HEK293 (cell line): ENCODE results near the gene GLG1.

Source experiments
- EGR2 ChIP-seq: fragments of 450-650 bp; formaldehyde crosslinking; IDR thresholded peaks from 2 replicates; pipeline ENCODE4 v1.5.1; 2016; ENCODE audit warnings: low read depth, missing biosample characterization, missing genetic modification characterization
- MZF1 ChIP-seq: fragments of 450-650 bp; formaldehyde crosslinking; IDR thresholded peaks from 2 replicates; pipeline ENCODE4 v1.5.1; 2017; ENCODE audit warnings: missing biosample characterization, missing genetic modification characterization, borderline replicate concordance
- OVOL3 ChIP-seq: fragments of 450-650 bp; formaldehyde crosslinking; IDR thresholded peaks from 2 replicates; pipeline ENCODE4 v1.5.1; 2016; ENCODE audit warnings: missing biosample characterization, missing genetic modification characterization
- PBX3 ChIP-seq: sonication (generic); formaldehyde crosslinking; IDR thresholded peaks from 2 replicates; pipeline ENCODE4 v1.8.1; 2022; ENCODE audit warnings: mild to moderate bottlenecking, moderate library complexity, missing genetic modification reagents
- RBAK ChIP-seq: fragments of 450-650 bp; formaldehyde crosslinking; IDR thresholded peaks from 2 replicates; pipeline ENCODE4 v1.5.1; 2016; ENCODE audit warnings: missing biosample characterization, missing genetic modification characterization
- SCRT1 ChIP-seq: fragments of 450-650 bp; formaldehyde crosslinking; IDR thresholded peaks from 2 replicates; pipeline ENCODE4 v1.5.1; 2016; ENCODE audit warnings: missing biosample characterization, missing genetic modification characterization, borderline replicate concordance
- SP3 ChIP-seq: fragments of 450-650 bp; formaldehyde crosslinking; IDR thresholded peaks from 2 replicates; pipeline ENCODE4 v1.5.1; 2016; ENCODE audit warnings: missing biosample characterization, missing genetic modification characterization
- YY1 ChIP-seq: fragments of 450-650 bp; formaldehyde crosslinking; IDR thresholded peaks from 2 replicates; pipeline ENCODE4 v1.5.1; 2018; ENCODE audit warnings: missing biosample characterization, missing genetic modification characterization
- ZBTB1 ChIP-seq: fragments of 450-650 bp; formaldehyde crosslinking; IDR thresholded peaks from 2 replicates; pipeline ENCODE4 v1.5.1; 2016; ENCODE audit warnings: missing biosample characterization, missing genetic modification characterization
- ZBTB21 ChIP-seq: fragments of 450-650 bp; formaldehyde crosslinking; IDR thresholded peaks from 2 replicates; pipeline ENCODE4 v1.5.1; 2017; ENCODE audit warnings: missing biosample characterization, missing genetic modification characterization
- ZFP37 ChIP-seq: fragments of 450-650 bp; formaldehyde crosslinking; IDR thresholded peaks from 2 replicates; pipeline ENCODE4 v1.5.1; 2016; ENCODE audit warnings: missing biosample characterization, missing genetic modification characterization
- ZNF114 ChIP-seq: fragments of 450-650 bp; formaldehyde crosslinking; IDR thresholded peaks from 2 replicates; pipeline ENCODE4 v1.5.0; 2017; ENCODE audit warnings: missing biosample characterization, missing genetic modification characterization
- ZNF19 ChIP-seq: fragments of 450-650 bp; formaldehyde crosslinking; IDR thresholded peaks from 2 replicates; pipeline ENCODE4; 2016; ENCODE audit warnings: missing biosample characterization, missing genetic modification characterization, low read depth
- ZNF211 ChIP-seq: fragments of 450-650 bp; formaldehyde crosslinking; IDR thresholded peaks from 2 replicates; pipeline ENCODE4 v1.5.1; 2016; ENCODE audit warnings: low read depth, missing biosample characterization, missing genetic modification characterization
- ZNF239 ChIP-seq: fragments of 450-650 bp; formaldehyde crosslinking; IDR thresholded peaks from 2 replicates; pipeline ENCODE4 v1.5.1; 2016; ENCODE audit warnings: missing biosample characterization, missing genetic modification characterization
- ZNF341 ChIP-seq: fragments of 450-650 bp; formaldehyde crosslinking; IDR thresholded peaks from 2 replicates; pipeline ENCODE4; 2016; ENCODE audit warnings: low read depth, missing biosample characterization, missing genetic modification characterization
- ZNF362 ChIP-seq: fragments of 450-650 bp; formaldehyde crosslinking; IDR thresholded peaks from 2 replicates; pipeline ENCODE4 v1.5.1; 2016; ENCODE audit warnings: missing biosample characterization, missing genetic modification characterization
- ZNF37A ChIP-seq: fragments of 450-650 bp; IDR thresholded peaks from 2 replicates; pipeline ENCODE4 v1.5.1; 2018; ENCODE audit warnings: missing biosample characterization, missing genetic modification characterization
- ZNF423 ChIP-seq: fragments of 450-650 bp; formaldehyde crosslinking; IDR thresholded peaks from 2 replicates; pipeline ENCODE4 v1.5.1; 2016; ENCODE audit warnings: missing biosample characterization, missing genetic modification characterization
- ZNF48 ChIP-seq: fragments of 450-650 bp; formaldehyde crosslinking; IDR thresholded peaks from 2 replicates; pipeline ENCODE4 v1.5.1; 2016; ENCODE audit warnings: missing biosample characterization, missing genetic modification characterization
- ZNF510 ChIP-seq: fragments of 450-650 bp; formaldehyde crosslinking; IDR thresholded peaks from 2 replicates; pipeline ENCODE4 v1.5.1; 2018; ENCODE audit warnings: mild to moderate bottlenecking, missing genetic modification characterization, missing biosample characterization; ENCODE audit not compliant: insufficient replicate concordance
- ZNF549 ChIP-seq: fragments of 450-650 bp; IDR thresholded peaks from 2 replicates; pipeline ENCODE4 v1.5.1; 2018; ENCODE audit warnings: missing biosample characterization, missing genetic modification characterization, mild to moderate bottlenecking, inconsistent platforms, moderate library complexity
- ZNF555 ChIP-seq: fragments of 450-650 bp; formaldehyde crosslinking; conservative IDR thresholded peaks from 2 replicates; pipeline ENCODE4 v1.5.1; 2017; ENCODE audit warnings: missing biosample characterization, mild to moderate bottlenecking, missing genetic modification characterization, inconsistent platforms
- ZNF558 ChIP-seq: fragments of 450-650 bp; formaldehyde crosslinking; IDR thresholded peaks from 2 replicates; pipeline ENCODE4 v1.5.1; 2016; ENCODE audit warnings: missing biosample characterization, missing genetic modification characterization
- ZNF621 ChIP-seq: fragments of 450-650 bp; formaldehyde crosslinking; IDR thresholded peaks from 2 replicates; pipeline ENCODE4 v1.5.1; 2017; ENCODE audit warnings: missing biosample characterization, missing genetic modification characterization
- ZNF623 ChIP-seq: fragments of 450-650 bp; formaldehyde crosslinking; IDR thresholded peaks from 2 replicates; pipeline ENCODE4 v1.5.1; 2016; ENCODE audit warnings: missing biosample characterization, missing genetic modification characterization
- ZNF660 ChIP-seq: fragments of 450-650 bp; IDR thresholded peaks from 2 replicates; pipeline ENCODE4 v1.5.1; 2018; ENCODE audit warnings: missing biosample characterization, mild to moderate bottlenecking, missing genetic modification characterization
- ZNF664 ChIP-seq: fragments of 450-650 bp; formaldehyde crosslinking; IDR thresholded peaks from 2 replicates; pipeline ENCODE4 v1.5.1; 2016; ENCODE audit warnings: missing biosample characterization, missing genetic modification characterization
- ZNF792 ChIP-seq: fragments of 450-650 bp; formaldehyde crosslinking; IDR thresholded peaks from 2 replicates; pipeline ENCODE4 v1.5.1; 2016; ENCODE audit warnings: missing biosample characterization, missing genetic modification characterization
- ZNF830 ChIP-seq: fragments of 450-650 bp; IDR thresholded peaks from 2 replicates; pipeline ENCODE4 v1.5.0; 2018; ENCODE audit warnings: missing biosample characterization, missing genetic modification characterization, low read depth, mild to moderate bottlenecking, moderate library complexity
- ZSCAN16 ChIP-seq: fragments of 450-650 bp; formaldehyde crosslinking; IDR thresholded peaks from 2 replicates; pipeline ENCODE4 v1.5.1; 2016; ENCODE audit warnings: missing biosample characterization, missing genetic modification characterization
- TF ChIP-seq, protein P1 (sequence below): fragments of 450-650 bp; formaldehyde crosslinking; IDR thresholded peaks from 2 replicates; pipeline ENCODE4 v1.5.1; 2016; ENCODE audit warnings: missing biosample characterization, missing genetic modification characterization
- TF ChIP-seq, protein P2 (sequence below): fragments of 450-650 bp; formaldehyde crosslinking; IDR thresholded peaks from 2 replicates; pipeline ENCODE4 v1.5.1; 2016; ENCODE audit warnings: missing biosample characterization, missing genetic modification characterization
- TF ChIP-seq, protein P3 (sequence below): fragments of 450-650 bp; formaldehyde crosslinking; IDR thresholded peaks from 2 replicates; pipeline ENCODE4 v1.5.1; 2016; ENCODE audit warnings: missing biosample characterization, missing genetic modification characterization

The GLG1 gene

GRCh38 chr16:74480150-74481029, 126.5 kb downstream of the GLG1 start (continued):
- TF ChIP-seq, protein P1, sequence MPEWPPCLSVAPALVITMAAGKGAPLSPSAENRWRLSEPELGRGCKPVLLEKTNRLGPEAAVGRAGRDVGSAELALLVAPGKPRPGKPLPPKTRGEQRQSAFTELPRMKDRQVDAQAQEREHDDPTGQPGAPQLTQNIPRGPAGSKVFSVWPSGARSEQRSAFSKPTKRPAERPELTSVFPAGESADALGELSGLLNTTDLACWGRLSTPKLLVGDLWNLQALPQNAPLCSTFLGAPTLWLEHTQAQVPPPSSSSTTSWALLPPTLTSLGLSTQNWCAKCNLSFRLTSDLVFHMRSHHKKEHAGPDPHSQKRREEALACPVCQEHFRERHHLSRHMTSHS (tag by site-specific recombination) = no peak
- no peak for TF ChIP-seq ZNF19 (tag by site-specific recombination)
- TF ChIP-seq ZNF37A (tag by site-specific recombination) = no peak
- TF ChIP-seq, protein P2, sequence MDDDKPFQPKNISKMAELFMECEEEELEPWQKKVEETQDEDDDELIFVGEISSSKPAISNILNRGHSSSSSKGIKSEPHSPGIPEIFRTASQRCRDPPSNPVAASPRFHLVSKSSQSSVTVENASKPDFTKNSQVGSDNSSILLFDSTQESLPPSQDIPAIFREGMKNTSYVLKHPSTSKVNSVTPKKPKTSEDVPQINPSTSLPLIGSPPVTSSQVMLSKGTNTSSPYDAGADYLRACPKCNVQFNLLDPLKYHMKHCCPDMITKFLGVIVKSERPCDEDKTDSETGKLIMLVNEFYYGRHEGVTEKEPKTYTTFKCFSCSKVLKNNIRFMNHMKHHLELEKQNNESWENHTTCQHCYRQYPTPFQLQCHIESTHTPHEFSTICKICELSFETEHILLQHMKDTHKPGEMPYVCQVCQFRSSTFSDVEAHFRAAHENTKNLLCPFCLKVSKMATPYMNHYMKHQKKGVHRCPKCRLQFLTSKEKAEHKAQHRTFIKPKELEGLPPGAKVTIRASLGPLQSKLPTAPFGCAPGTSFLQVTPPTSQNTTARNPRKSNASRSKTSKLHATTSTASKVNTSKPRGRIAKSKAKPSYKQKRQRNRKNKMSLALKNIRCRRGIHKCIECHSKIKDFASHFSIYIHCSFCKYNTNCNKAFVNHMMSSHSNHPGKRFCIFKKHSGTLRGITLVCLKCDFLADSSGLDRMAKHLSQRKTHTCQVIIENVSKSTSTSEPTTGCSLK (tag by site-specific recombination) = no peak
- TF ChIP-seq ZNF792 (tag by site-specific recombination) = no peak
- TF ChIP-seq ZNF239 (tag by site-specific recombination) = no peak
- TF ChIP-seq ZNF621 (tag by site-specific recombination) = no peak
- TF ChIP-seq, protein P3, sequence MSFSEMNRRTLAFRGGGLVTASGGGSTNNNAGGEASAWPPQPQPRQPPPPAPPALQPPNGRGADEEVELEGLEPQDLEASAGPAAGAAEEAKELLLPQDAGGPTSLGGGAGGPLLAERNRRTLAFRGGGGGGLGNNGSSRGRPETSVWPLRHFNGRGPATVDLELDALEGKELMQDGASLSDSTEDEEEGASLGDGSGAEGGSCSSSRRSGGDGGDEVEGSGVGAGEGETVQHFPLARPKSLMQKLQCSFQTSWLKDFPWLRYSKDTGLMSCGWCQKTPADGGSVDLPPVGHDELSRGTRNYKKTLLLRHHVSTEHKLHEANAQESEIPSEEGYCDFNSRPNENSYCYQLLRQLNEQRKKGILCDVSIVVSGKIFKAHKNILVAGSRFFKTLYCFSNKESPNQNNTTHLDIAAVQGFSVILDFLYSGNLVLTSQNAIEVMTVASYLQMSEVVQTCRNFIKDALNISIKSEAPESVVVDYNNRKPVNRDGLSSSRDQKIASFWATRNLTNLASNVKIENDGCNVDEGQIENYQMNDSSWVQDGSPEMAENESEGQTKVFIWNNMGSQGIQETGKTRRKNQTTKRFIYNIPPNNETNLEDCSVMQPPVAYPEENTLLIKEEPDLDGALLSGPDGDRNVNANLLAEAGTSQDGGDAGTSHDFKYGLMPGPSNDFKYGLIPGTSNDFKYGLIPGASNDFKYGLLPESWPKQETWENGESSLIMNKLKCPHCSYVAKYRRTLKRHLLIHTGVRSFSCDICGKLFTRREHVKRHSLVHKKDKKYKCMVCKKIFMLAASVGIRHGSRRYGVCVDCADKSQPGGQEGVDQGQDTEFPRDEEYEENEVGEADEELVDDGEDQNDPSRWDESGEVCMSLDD = no peak
- no peak for TF ChIP-seq ZNF558 (tag by site-specific recombination)
- no peak for TF ChIP-seq MZF1 (tag by site-specific recombination)
- no peak for TF ChIP-seq ZBTB21 (tag by site-specific recombination)
- TF ChIP-seq ZNF341 (tag by site-specific recombination) = no peak
- TF ChIP-seq RBAK = no peak
- no peak for TF ChIP-seq ZNF664 (tag by site-specific recombination)
- no peak for TF ChIP-seq ZNF211 (tag by site-specific recombination)
- TF ChIP-seq ZNF48 (tag by site-specific recombination) = no peak
- no peak for TF ChIP-seq PBX3 (CRISPR knock-in tag)
- no peak for TF ChIP-seq ZNF830 (tag by site-specific recombination)
- TF ChIP-seq ZNF623 (tag by site-specific recombination) = no peak
- TF ChIP-seq OVOL3 = no peak
- no peak for TF ChIP-seq ZNF114
- TF ChIP-seq SP3 (tag by site-specific recombination) = no peak
- TF ChIP-seq ZBTB1 = no peak
- no peak for TF ChIP-seq ZNF549 (tag by site-specific recombination)
- no peak for TF ChIP-seq ZNF423
- no peak for TF ChIP-seq ZNF660 (tag by site-specific recombination)
- TF ChIP-seq SCRT1 (tag by site-specific recombination) = no peak
- TF ChIP-seq ZSCAN16 (tag by site-specific recombination) = no peak
- TF ChIP-seq EGR2 (tag by site-specific recombination) = peak; percentile 35; the same call in 1 of the 2 replicates
- TF ChIP-seq ZNF362 = no peak
- no peak for TF ChIP-seq ZNF555 (tag by site-specific recombination)
- no peak for TF ChIP-seq ZNF510
- TF ChIP-seq ZFP37 = no peak
- no peak for TF ChIP-seq YY1
